Nephron progenitor cell (in vitro differentiated cells): Measurements from ENCODE around the gene SPPL2B.

Experiments used
- DNase-seq: peaks from one replicate; pipeline ENCODE4 v3.0.0; 2021
- H3K27ac Mint-ChIP-seq: 2 replicates; pipeline ENCODE4 v1.8.0; 2021; ENCODE audit warnings: mild to moderate bottlenecking, moderate library complexity, mixed read lengths
- H3K27me3 Mint-ChIP-seq: 2 replicates; pipeline ENCODE4 v1.8.0; 2021; ENCODE audit warnings: mild to moderate bottlenecking, low read depth, mixed read lengths; ENCODE audit not compliant: poor library complexity
- H3K36me3 Mint-ChIP-seq: 2 replicates; pipeline ENCODE4 v1.8.0; 2021; ENCODE audit warnings: low read depth, mixed read lengths
- H3K4me1 Mint-ChIP-seq: 2 replicates; pipeline ENCODE4 v1.8.0; 2021; ENCODE audit warnings: mixed read lengths
- H3K4me3 Mint-ChIP-seq: 2 replicates; pipeline ENCODE4 v1.8.0; 2021; ENCODE audit warnings: mild to moderate bottlenecking, moderate library complexity, mixed read lengths
- H3K9me3 Mint-ChIP-seq: 2 replicates; pipeline ENCODE4 v1.8.0; 2021; ENCODE audit warnings: mild to moderate bottlenecking, moderate library complexity, mixed read lengths
- TF ChIP-seq, protein P1 (sequence below): fragments of 200-600 bp; sonication (generic); IDR thresholded peaks from 2 replicates; pipeline ENCODE4 v1.5.0; 2021; ENCODE audit warnings: antibody characterized with exemption

The SPPL2B gene

GRCh38 chr19:2360833-2361232, 32.3 kb downstream of the SPPL2B start:
- no peak overlapping the region for H3K27ac Mint-ChIP-seq
- H3K4me3 Mint-ChIP-seq = peak overlapping the region; percentile 28
- no peak for DNase-seq
- H3K36me3 Mint-ChIP-seq = no peaks in the 10 kb centered on the region
- peaks cover 21% of the 10 kb centered on the region for H3K4me1 Mint-ChIP-seq
- H3K27me3 Mint-ChIP-seq = peaks cover 38% of the 10 kb centered on the region
- TF ChIP-seq, protein P1, sequence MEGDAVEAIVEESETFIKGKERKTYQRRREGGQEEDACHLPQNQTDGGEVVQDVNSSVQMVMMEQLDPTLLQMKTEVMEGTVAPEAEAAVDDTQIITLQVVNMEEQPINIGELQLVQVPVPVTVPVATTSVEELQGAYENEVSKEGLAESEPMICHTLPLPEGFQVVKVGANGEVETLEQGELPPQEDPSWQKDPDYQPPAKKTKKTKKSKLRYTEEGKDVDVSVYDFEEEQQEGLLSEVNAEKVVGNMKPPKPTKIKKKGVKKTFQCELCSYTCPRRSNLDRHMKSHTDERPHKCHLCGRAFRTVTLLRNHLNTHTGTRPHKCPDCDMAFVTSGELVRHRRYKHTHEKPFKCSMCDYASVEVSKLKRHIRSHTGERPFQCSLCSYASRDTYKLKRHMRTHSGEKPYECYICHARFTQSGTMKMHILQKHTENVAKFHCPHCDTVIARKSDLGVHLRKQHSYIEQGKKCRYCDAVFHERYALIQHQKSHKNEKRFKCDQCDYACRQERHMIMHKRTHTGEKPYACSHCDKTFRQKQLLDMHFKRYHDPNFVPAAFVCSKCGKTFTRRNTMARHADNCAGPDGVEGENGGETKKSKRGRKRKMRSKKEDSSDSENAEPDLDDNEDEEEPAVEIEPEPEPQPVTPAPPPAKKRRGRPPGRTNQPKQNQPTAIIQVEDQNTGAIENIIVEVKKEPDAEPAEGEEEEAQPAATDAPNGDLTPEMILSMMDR = no peak
- H3K9me3 Mint-ChIP-seq = peaks cover 5% of the 10 kb centered on the region

- TF ChIP-seq, protein P1 = no peak
- Mint-ChIP-seq H3K4me3 (no peak overlapping the region), H3K27me3 (peaks cover 38% of the 10 kb centered on the region), H3K9me3 (peaks cover 9% of the 10 kb centered on the region), H3K36me3 (no peaks in the 10 kb centered on the region), H3K27ac (no peak overlapping the region), H3K4me1 (peaks cover 21% of the 10 kb centered on the region)
- DNase-seq = no peak
These were observed 33.0 kb downstream of the SPPL2B start for GRCh38 chr19:2361246-2362045.

DNA sequence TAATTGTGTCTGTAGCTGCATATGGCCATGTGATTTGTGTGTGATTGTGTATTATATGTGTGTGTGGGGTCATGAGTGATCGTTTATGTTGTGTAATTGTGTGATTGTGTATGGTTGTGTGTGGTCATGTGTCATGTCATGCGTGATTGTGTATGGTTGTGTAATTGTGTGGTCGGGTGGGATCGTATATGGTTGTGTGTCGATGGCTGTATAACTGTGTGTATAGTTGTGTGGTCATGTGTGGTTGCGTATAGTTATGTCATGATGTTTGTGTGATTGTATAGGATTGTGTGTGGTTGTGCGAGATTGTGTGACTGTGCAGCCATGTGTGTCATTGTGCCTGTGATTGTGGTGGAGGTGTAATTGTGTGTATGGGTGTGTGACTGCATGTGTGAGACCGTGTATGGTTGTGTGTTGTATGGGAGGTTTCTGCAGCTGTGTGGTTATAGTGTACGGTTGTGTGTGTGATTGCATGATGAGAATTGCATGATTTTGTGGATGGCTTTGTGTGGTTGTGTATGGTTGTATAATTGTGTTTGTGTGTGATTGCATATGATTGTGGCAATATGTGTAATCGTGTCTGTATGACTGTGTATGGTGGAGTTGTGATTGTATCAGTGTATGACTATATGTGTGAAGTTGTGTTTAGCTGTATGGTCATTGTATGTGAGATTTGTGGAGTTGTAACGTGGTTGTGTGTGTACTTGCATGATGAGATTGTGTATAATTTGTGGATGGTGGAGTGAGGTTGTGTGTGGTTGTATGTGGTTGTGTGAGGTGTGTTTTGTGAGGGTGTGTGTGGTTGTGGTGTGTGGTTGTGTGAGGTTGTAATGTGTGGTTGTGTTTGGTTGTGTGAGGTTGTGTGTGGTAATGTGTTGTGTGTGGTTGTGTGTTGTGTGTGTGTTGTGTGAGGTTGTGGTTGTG, 33.8 kb downstream of the SPPL2B start:
- Mint-ChIP-seq H3K4me1 (peaks cover 21% of the 10 kb centered on the region), H3K27ac (no peak overlapping the region), H3K27me3 (peaks cover 38% of the 10 kb centered on the region), H3K4me3 (no peak overlapping the region), H3K9me3 (peaks cover 13% of the 10 kb centered on the region), H3K36me3 (no peaks in the 10 kb centered on the region)
- no peak for DNase-seq
- TF ChIP-seq, protein P1 = no peak

GRCh38 chr19:2362970-2363300, 34.5 kb downstream of the SPPL2B start:
- DNase-seq = no peak
- Mint-ChIP-seq H3K36me3 (no peaks in the 10 kb centered on the region), H3K27me3 (peaks cover 38% of the 10 kb centered on the region), H3K27ac (no peak overlapping the region), H3K4me1 (peaks cover 22% of the 10 kb centered on the region), H3K9me3 (peaks cover 14% of the 10 kb centered on the region), H3K4me3 (no peak overlapping the region)
- TF ChIP-seq, protein P1 = no peak

DNA sequence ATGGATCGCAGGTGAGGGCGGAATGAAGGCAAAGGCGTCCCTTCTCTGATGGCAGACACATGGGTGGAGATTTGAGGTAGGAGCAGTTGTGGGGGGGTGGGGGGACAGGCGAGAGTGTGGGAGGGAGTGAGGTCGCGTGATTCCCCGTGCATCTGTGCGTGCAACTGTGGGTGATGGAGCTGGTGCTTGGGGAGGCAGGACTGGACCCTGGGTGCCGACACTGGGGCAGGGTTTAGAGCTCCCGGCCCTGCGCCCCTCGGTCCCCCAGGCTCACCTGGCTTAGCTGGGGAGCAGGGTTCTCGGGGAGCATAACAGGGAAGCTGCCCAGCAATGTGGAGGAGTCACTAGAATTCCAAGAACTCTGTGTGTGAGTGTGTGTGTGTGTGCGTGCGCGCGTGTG, 34.9 kb downstream of the SPPL2B start:
- Mint-ChIP-seq H3K27ac (no peak overlapping the region), H3K9me3 (peaks cover 19% of the 10 kb centered on the region), H3K27me3 (peaks cover 37% of the 10 kb centered on the region), H3K4me1 (peaks cover 27% of the 10 kb centered on the region), H3K4me3 (no peak overlapping the region), H3K36me3 (no peaks in the 10 kb centered on the region)
- TF ChIP-seq, protein P1 = no peak
- no peak for DNase-seq
